IMR-90 (cell line): ENCODE measurements around the gene VAT1L. TPM values are rescaled to one million over a fixed set of nuclear protein-coding genes. Genes with fewer than 3 reads are reported as not detected.

Experiments used
- ATAC-seq: fragments of 200-7000 bp; cut with Tn5 transposase; 2 replicates; pipeline ENCODE4 v1.9.1; 2020; ENCODE audit warnings: low read depth, mild to moderate bottlenecking, moderate library complexity
- BruUV-seq: library from RNA; stranded (reverse); fragments of 400-500 nt; replicated peaks from 2 replicates; lab custom pipeline; 2021; lab: Mats Ljungman, UMichigan
- CTCF ChIA-PET: fragments of 300-600 bp; formaldehyde crosslinking; extraction: SDS; loops from one replicate; lab custom pipeline; 2021; ENCODE audit warnings: antibody characterized with exemption; lab: Yijun Ruan, JAX
- POLR2A ChIA-PET: fragments of 300-600 bp; sonication (Branson Sonifier 250); formaldehyde crosslinking; loops from one replicate; lab custom pipeline; 2022; ENCODE audit warnings: antibody characterized with exemption; ENCODE audit not compliant: unreplicated experiment; lab: Charles Lee
- DNase-seq: peaks from one replicate; pipeline ENCODE4 v3.0.0; 2013
- H2AFZ ChIP-seq: replicated peaks from 2 replicates; pipeline ENCODE3; 2013; ENCODE audit warnings: low read length, mild to moderate bottlenecking; ENCODE audit not compliant: poor library complexity
- H2AK5ac ChIP-seq: 2 replicates; pipeline ENCODE4 v1.6.1; 2013; ENCODE audit warnings: low read depth, low read length, inconsistent platforms
- H2AK9ac ChIP-seq: replicated peaks from 2 replicates; pipeline ENCODE3; 2013; ENCODE audit warnings: mild to moderate bottlenecking, low read depth, low read length, moderate library complexity; ENCODE audit not compliant: poor library complexity
- H2BK120ac ChIP-seq: 2 replicates; pipeline ENCODE4 v1.6.1; 2013; ENCODE audit warnings: low read depth, low read length, inconsistent platforms
- H2BK15ac ChIP-seq: 3 replicates; pipeline ENCODE4 v1.6.1; 2013; ENCODE audit warnings: low read depth, low read length, inconsistent platforms
- H2BK20ac ChIP-seq: 2 replicates; pipeline ENCODE4 v1.6.1; 2013; ENCODE audit warnings: low read depth, mild to moderate bottlenecking, inconsistent platforms, low read length, moderate library complexity
- H2BK5ac ChIP-seq: 2 replicates; pipeline ENCODE4 v1.6.1; 2013; ENCODE audit warnings: mild to moderate bottlenecking, low read depth, low read length, inconsistent platforms; ENCODE audit not compliant: poor library complexity, severe bottlenecking
- H3K14ac ChIP-seq: replicated peaks from 2 replicates; pipeline ENCODE4 v1.6.1; 2013; ENCODE audit warnings: low read depth, low read length, inconsistent platforms
- H3K18ac ChIP-seq: 2 replicates; pipeline ENCODE4 v1.6.1; 2013; ENCODE audit warnings: low read depth, low read length, control low read depth
- H3K23ac ChIP-seq: 2 replicates; pipeline ENCODE4 v1.6.1; 2013; ENCODE audit warnings: low read depth, low read length, inconsistent platforms
- H3K27ac ChIP-seq: 2 replicates; pipeline ENCODE4 v1.5.1; 2013; ENCODE audit warnings: mild to moderate bottlenecking, control low read depth, low read length; ENCODE audit not compliant: insufficient read depth
- H3K27me3 ChIP-seq: 2 replicates; pipeline ENCODE4 v1.6.1; 2013; ENCODE audit warnings: low read length; ENCODE audit not compliant: control insufficient read depth, insufficient read depth
- H3K36me3 ChIP-seq: 2 replicates; pipeline ENCODE4 v1.6.1; 2013; ENCODE audit warnings: low read length, mixed read lengths; ENCODE audit not compliant: control insufficient read depth, insufficient read depth
- H3K4ac ChIP-seq: 2 replicates; pipeline ENCODE4 v1.6.1; 2013; ENCODE audit warnings: low read depth, low read length, inconsistent platforms
- H3K4me1 ChIP-seq: 2 replicates; pipeline ENCODE4 v1.6.1; 2013; ENCODE audit warnings: low read length, mixed read lengths; ENCODE audit not compliant: control insufficient read depth, insufficient read depth
- H3K4me2 ChIP-seq: 2 replicates; pipeline ENCODE4 v1.6.1; 2013; ENCODE audit warnings: low read depth, mild to moderate bottlenecking, control low read depth, low read length, moderate library complexity
- H3K4me3 ChIP-seq: 2 replicates; pipeline ENCODE4 v1.5.1; 2013; ENCODE audit warnings: low read depth, mild to moderate bottlenecking, control low read depth, low read length, moderate library complexity; ENCODE audit not compliant: insufficient read depth
- H3K56ac ChIP-seq: 2 replicates; pipeline ENCODE4 v1.6.1; 2013; ENCODE audit warnings: low read length, inconsistent platforms; ENCODE audit not compliant: insufficient read depth; ENCODE audit errors: extremely low read depth
- H3K79me1 ChIP-seq, 2 experiments: 2 replicates each; pipeline ENCODE4 v1.6.1; 2013; ENCODE audit warnings: low read length in 2 of 2, inconsistent platforms in 1 of 2, low read depth in 1 of 2
- H3K9ac ChIP-seq: 2 replicates; pipeline ENCODE4 v1.6.1; 2013; ENCODE audit warnings: low read depth, low read length, control low read depth
- H3K9me1 ChIP-seq: 2 replicates; pipeline ENCODE4 v1.6.1; 2013; ENCODE audit warnings: low read length, inconsistent platforms; ENCODE audit not compliant: insufficient read depth
- H3K9me3 ChIP-seq: 2 replicates; pipeline ENCODE4 v1.6.1; 2013; ENCODE audit warnings: low read length; ENCODE audit not compliant: control insufficient read depth, insufficient read depth
- H4K20me1 ChIP-seq: 2 replicates; pipeline ENCODE4 v1.6.1; 2013; ENCODE audit warnings: low read length, inconsistent platforms; ENCODE audit not compliant: insufficient read depth
- H4K5ac ChIP-seq: 2 replicates; pipeline ENCODE4 v1.6.1; 2013; ENCODE audit warnings: mild to moderate bottlenecking, low read depth, low read length, control low read depth
- H4K8ac ChIP-seq, 2 experiments: 2 replicates each; pipeline ENCODE4 v1.6.1; 2013; ENCODE audit warnings: low read depth in 2 of 2, low read length in 2 of 2, control low read depth in 1 of 2, inconsistent platforms in 1 of 2
- H4K91ac ChIP-seq: 2 replicates; pipeline ENCODE4 v1.6.1; 2013; ENCODE audit warnings: low read depth, low read length, inconsistent platforms; ENCODE audit not compliant: insufficient read depth
- BHLHE40 ChIP-seq: fragments of 150-350 bp; IDR thresholded peaks from 2 replicates; pipeline ENCODE4 v1.6.1; 2016; ENCODE audit warnings: mild to moderate bottlenecking, low read depth, low read length
- CEBPB ChIP-seq: IDR thresholded peaks from 2 replicates; pipeline ENCODE4 v1.6.1; 2012; ENCODE audit warnings: low read depth, low read length, improper control_type of control experiment
- CHD1 ChIP-seq: IDR thresholded peaks from 2 replicates; pipeline ENCODE4 v1.6.1; 2012; ENCODE audit warnings: low read depth, low read length, improper control_type of control experiment
- CTCF ChIP-seq: conservative IDR thresholded peaks from 2 replicates; pipeline ENCODE4 v1.5.1; 2012; ENCODE audit warnings: mild to moderate bottlenecking, low read depth, low read length, improper control_type of control experiment
- ELK1 ChIP-seq: fragments of 150-350 bp; IDR thresholded peaks from 2 replicates; pipeline ENCODE4 v1.6.1; 2016; ENCODE audit warnings: low read depth, mild to moderate bottlenecking, low read length, moderate library complexity, borderline replicate concordance
- FOS ChIP-seq: fragments of 150-350 bp; IDR thresholded peaks from 2 replicates; pipeline ENCODE4 v1.6.1; 2016; ENCODE audit warnings: low read depth, low read length
- MAFK ChIP-seq: IDR thresholded peaks from 2 replicates; pipeline ENCODE4 v1.6.1; 2012; ENCODE audit warnings: low read depth, low read length, improper control_type of control experiment
- MAZ ChIP-seq: IDR thresholded peaks from 2 replicates; pipeline ENCODE4 v1.6.1; 2012; ENCODE audit warnings: low read depth, mild to moderate bottlenecking, low read length, improper control_type of control experiment, moderate library complexity, borderline replicate concordance
- MXI1 ChIP-seq: IDR thresholded peaks from 2 replicates; pipeline ENCODE4 v1.6.1; 2012; ENCODE audit warnings: low read depth, mild to moderate bottlenecking, low read length, moderate library complexity, borderline replicate concordance
- NFE2L2 ChIP-seq: fragments of 150-350 bp; IDR thresholded peaks from 2 replicates; pipeline ENCODE4 v1.6.1; 2016; ENCODE audit warnings: low read depth, mild to moderate bottlenecking, low read length
- POLR2A ChIP-seq: IDR thresholded peaks from 2 replicates; pipeline ENCODE4 v1.6.1; 2012; ENCODE audit warnings: mild to moderate bottlenecking, low read depth, low read length
- RAD21 ChIP-seq: IDR thresholded peaks from 2 replicates; pipeline ENCODE4 v1.6.1; 2012; ENCODE audit warnings: low read length, improper control_type of control experiment
- RCOR1 ChIP-seq: IDR thresholded peaks from 2 replicates; pipeline ENCODE4 v1.6.1; 2012; ENCODE audit warnings: mild to moderate bottlenecking, low read length, improper control_type of control experiment; ENCODE audit not compliant: insufficient replicate concordance
- USF2 ChIP-seq: fragments of 150-350 bp; IDR thresholded peaks from 2 replicates; pipeline ENCODE4 v1.6.1; 2017; ENCODE audit warnings: mild to moderate bottlenecking, antibody characterized with exemption, low read length, low read depth
- WGBS, 2 experiments: methylation state at CpG; one replicate each; pipeline versions ENCODE4 v1.1.5 to v1.1.7; 2013; ENCODE audit warnings: missing lambda C conversion rate in 2 of 2; ENCODE audit not compliant: insufficient read length in 1 of 2; ENCODE audit errors: extremely low coverage in 2 of 2; 5-methylcytosine and 5-hydroxymethylcytosine counted together
- dilution Hi-C: fragments of 300-500 bp; cut with HindIII; formaldehyde crosslinking; loops from one replicate; pipeline ENCODE4 v1.14.3; 2018; ENCODE audit warnings: low sequenced_read_pairs; ENCODE audit not compliant: unreplicated experiment
- in situ Hi-C: fragments of 300-500 bp; cut with MboI; formaldehyde crosslinking; loops from 3 replicates; pipeline ENCODE4 v1.14.3; 2019; ENCODE audit warnings: low sequenced_read_pairs, inconsistent platforms, mixed read lengths
- intact Hi-C: fragments of 100-400 bp; cut with micrococcal nuclease; formaldehyde crosslinking; loops from 2 replicates; pipeline ENCODE4 v1.10.0; 2022
- polyA plus RNA-seq, 3 experiments: library from polyadenylated mRNA; depleted of rRNA; stranded (reverse); fragments of >200 nt; gene quantifications; 2 replicates each; pipeline ENCODE4 v1.2.3, GENCODE V29; 2012; ENCODE audit warnings: low replicate concordance in 1 of 3
- total RNA-seq: library from RNA; depleted of rRNA; stranded (reverse); fragments of >200 nt; gene quantifications from 2 replicates; pipeline ENCODE4 v1.2.3, GENCODE V29; 2012

Gene VAT1L
- total and polyA plus RNA-seq, 2 of the 4 experiments (the other 2 are of a cell fraction), result 15.4 to 18.5 TPM

GRCh38 chr16:77874347-77874746 is 86.0 kb downstream of the VAT1L start:
- Histone ChIP-seq H2AK9ac (no peak overlapping the region), H2AFZ (no peak overlapping the region), H3K4me1 (peaks cover 8% of the 10 kb centered on the region), H3K23ac (no peak overlapping the region), H3K27me3 (no peaks in the 10 kb centered on the region), H3K9me3 (no peaks in the 10 kb centered on the region), H3K36me3 (no peaks in the 10 kb centered on the region), H3K79me1 (no peaks in the 10 kb centered on the region), H3K27ac (no peak overlapping the region), H3K14ac (no peak overlapping the region), H3K4me3 (no peak overlapping the region), H4K8ac (no peak overlapping the region), H3K56ac (no peak overlapping the region), H3K18ac (no peak overlapping the region), H4K91ac (no peak overlapping the region), H3K4me2 (no peak overlapping the region), H2BK15ac (no peak overlapping the region), H4K5ac (no peak overlapping the region), H3K9ac (no peak overlapping the region), H3K4ac (no peak overlapping the region), H2AK5ac (no peak overlapping the region), H2BK120ac (no peak overlapping the region), H2BK5ac (no peak overlapping the region), H4K20me1 (no peaks in the 10 kb centered on the region), H3K9me1 (peaks cover 3% of the 10 kb centered on the region), H2BK20ac (no peak overlapping the region)
- in situ Hi-C loops (no loop called here), intact Hi-C loops (no loop called here), dilution Hi-C loops (no loop called here)
- ChIA-PET CTCF (no interaction called here), POLR2A (no interaction called here)
- no peak for DNase-seq
- TF ChIP-seq NFE2L2, result no peak
- no peak for TF ChIP-seq CHD1
- TF ChIP-seq CTCF, result no peak
- no peak for TF ChIP-seq BHLHE40
- TF ChIP-seq POLR2A, result no peak
- no peak for TF ChIP-seq CEBPB
- TF ChIP-seq FOS, result no peak
- no peak for TF ChIP-seq RAD21
- TF ChIP-seq ELK1, result no peak
- TF ChIP-seq MXI1, result no peak
- no peak for TF ChIP-seq MAZ
- TF ChIP-seq MAFK, result no peak
- TF ChIP-seq RCOR1, result no peak
- no peak for TF ChIP-seq USF2
- ATAC-seq, result no peak
- no TSS peak for BruUV-seq
- no CpG with 5 or more reads among the region's 1 CpG for WGBS, 2 experiments
